NOMO-1 treated with DMSO at 0.1 percent for 48 hours (cell line): Measurements from ENCODE around the gene UBL7.
"Not testable (repeated sequence)": the region's sequence is repeated elsewhere in the genome, so short reads cannot be mapped to it uniquely, and the experiment has no call there.

Experiments
- DNase-seq: peaks from one replicate; lab custom pipeline; 2025; ENCODE audit not compliant: unreplicated experiment; lab: John Stamatoyannopoulos, UW

The UBL7 gene

GRCh38 chr15:74464216-74464615 lies 3.3 kb upstream of the UBL7 start:
- peak; percentile 29 for DNase-seq

- DNase-seq: no peak
Observed at GRCh38 chr15:74463634-74464033, 2.7 kb upstream of the UBL7 start.

GRCh38 chr15:74461847-74462511 lies 1.0 kb upstream of the UBL7 start:
- peak; percentile 3 for DNase-seq

- peak; percentile 36 for DNase-seq
Observed at GRCh38 chr15:74460298-74460697, 662 bp downstream of the UBL7 start.

- DNase-seq: not testable (repeated sequence)
Observed at GRCh38 chr15:74459798-74460197, 1.2 kb downstream of the UBL7 start.

- no peak for DNase-seq
Observed at GRCh38 chr15:74458473-74458872, 2.5 kb downstream of the UBL7 start.

- DNase-seq: not testable (repeated sequence)
Observed at GRCh38 chr15:74457036-74457435, 3.9 kb downstream of the UBL7 start.

- no peak for DNase-seq
Observed at GRCh38 chr15:74454764-74455500, 6.0 kb downstream of the UBL7 start.

GRCh38 chr15:74453925-74454763 lies 6.8 kb downstream of the UBL7 start:
- DNase-seq: no peak

GRCh38 chr15:74451861-74452835 lies 8.8 kb downstream of the UBL7 start:
- DNase-seq: no peak

- DNase-seq: no peak
Observed at GRCh38 chr15:74451322-74451721, 9.6 kb downstream of the UBL7 start.

GRCh38 chr15:74449643-74450205 lies 11.2 kb downstream of the UBL7 start:
- DNase-seq: no peak

GRCh38 chr15:74449095-74449494 lies 11.9 kb downstream of the UBL7 start:
- no peak for DNase-seq

- DNase-seq: no peak
Observed at GRCh38 chr15:74445816-74446763, 14.9 kb downstream of the UBL7 start.

- no peak for DNase-seq
Observed at GRCh38 chr15:74444106-74445062, 16.6 kb downstream of the UBL7 start.

- no peak for DNase-seq
Observed at GRCh38 chr15:74443100-74443909, 17.7 kb downstream of the UBL7 start.

GRCh38 chr15:74442604-74443003 lies 18.4 kb downstream of the UBL7 start:
- no peak for DNase-seq
